H1 (cell line): ENCODE data around the gene STAC. TPM values are rescaled to one million over a fixed set of nuclear protein-coding genes. Genes with fewer than 3 reads are reported as not detected.
A peak's percentile ranks its signal among the peaks of the same experiment; 100 is the strongest.
"Not testable (repeated sequence)": the region's sequence is repeated elsewhere in the genome, so short reads cannot be mapped to it uniquely, and the experiment has no call there.

ENCODE experiments used
- CTCF ChIA-PET: fragments of 300-600 bp; sonication (Branson Sonifier 250); formaldehyde crosslinking; loops from one replicate; lab custom pipeline; 2021; ENCODE audit not compliant: partially characterized antibody; lab: Charles Lee
- POLR2A ChIA-PET: fragments of 300-600 bp; sonication (Branson Sonifier 250); formaldehyde crosslinking; loops from one replicate; lab custom pipeline; 2021; ENCODE audit warnings: inconsistent platforms; ENCODE audit not compliant: partially characterized antibody; lab: Charles Lee
- DNase-seq, 2 experiments: peaks; one replicate each; pipeline versions ENCODE4 v3.0.0 to v3.0.0-alpha.2; 2010 to 2022; ENCODE audit warnings: low spot score in 2 of 2, low read depth in 1 of 2, mixed read lengths in 1 of 2
- FAIRE-seq: peaks from 2 replicates; lab custom pipeline; 2011; peaks lifted over from hg19 to GRCh38; lab: Jason Lieb, UNC
- H2AFZ ChIP-seq: 2 replicates; pipeline ENCODE4 v1.8.1; 2012; ENCODE audit warnings: low read length, inconsistent platforms
- H2AK5ac ChIP-seq: 2 replicates; pipeline ENCODE4 v1.6.1; 2013; ENCODE audit warnings: low read depth, low read length
- H2BK120ac ChIP-seq: replicated peaks from 2 replicates; pipeline ENCODE3; 2013; ENCODE audit warnings: low read depth, low read length, inconsistent platforms
- H2BK12ac ChIP-seq: 2 replicates; pipeline ENCODE4 v1.6.1; 2013; ENCODE audit warnings: low read depth, low read length
- H2BK15ac ChIP-seq: 2 replicates; pipeline ENCODE4 v1.6.1; 2013; ENCODE audit warnings: low read length
- H2BK20ac ChIP-seq: 2 replicates; pipeline ENCODE4 v1.6.1; 2013; ENCODE audit warnings: low read length
- H2BK5ac ChIP-seq: 2 replicates; pipeline ENCODE4 v1.6.1; 2013; ENCODE audit warnings: low read depth, low read length
- H3K14ac ChIP-seq: 2 replicates; pipeline ENCODE4 v1.6.1; 2013; ENCODE audit warnings: inconsistent platforms; ENCODE audit not compliant: insufficient read length
- H3K18ac ChIP-seq: 2 replicates; pipeline ENCODE4 v1.6.1; 2013; ENCODE audit warnings: low read length; ENCODE audit errors: extremely low read depth
- H3K23ac ChIP-seq: 2 replicates; pipeline ENCODE4 v1.6.1; 2013; ENCODE audit warnings: inconsistent platforms; ENCODE audit not compliant: insufficient read length
- H3K23me2 ChIP-seq: 2 replicates; pipeline ENCODE4 v1.6.1; 2013; ENCODE audit warnings: low read depth, low read length
- H3K27ac ChIP-seq: 2 replicates; pipeline ENCODE4 v1.6.1; 2011; ENCODE audit warnings: low read depth, low read length, inconsistent platforms
- H3K27me3 ChIP-seq, 4 experiments: replicated peaks in 1 of 4; 1 replicate in 1 of 4; 2 replicates in 3 of 4; pipeline versions ENCODE4 v1.6.1 to v1.8.1; 2011 to 2013; ENCODE audit warnings: low read length in 3 of 4, mild to moderate bottlenecking in 3 of 4, inconsistent platforms in 2 of 4, mixed read lengths in 2 of 4, moderate library complexity in 1 of 4; ENCODE audit not compliant: control insufficient read depth in 3 of 4, insufficient read depth in 3 of 4; ENCODE audit errors: extremely low read depth in 1 of 4
- H3K36me3 ChIP-seq, 4 experiments: 2 replicates each; pipeline versions ENCODE4 v1.6.1 to v1.8.1; 2011 to 2013; ENCODE audit warnings: mild to moderate bottlenecking in 4 of 4, low read length in 3 of 4, moderate library complexity in 2 of 4, control low read depth in 1 of 4, inconsistent platforms in 1 of 4; ENCODE audit not compliant: insufficient read depth in 4 of 4, control insufficient read depth in 2 of 4
- H3K4ac ChIP-seq: replicated peaks from 2 replicates; pipeline ENCODE3; 2013; ENCODE audit warnings: low read length, low read depth, mixed read lengths, inconsistent platforms; ENCODE audit not compliant: insufficient read length
- H3K4me1 ChIP-seq, 4 experiments: replicated peaks in 1 of 4; 1 replicate in 1 of 4; 2 replicates in 3 of 4; pipeline versions ENCODE4 v1.6.1 to v1.8.1; 2011 to 2013; ENCODE audit warnings: low read length in 3 of 4, inconsistent platforms in 2 of 4, mixed read lengths in 1 of 4; ENCODE audit not compliant: insufficient read depth in 4 of 4, control insufficient read depth in 3 of 4
- H3K4me2 ChIP-seq, 2 experiments: 2 replicates each; pipeline versions ENCODE4 v1.6.1 to v1.8.1; 2011 to 2013; ENCODE audit warnings: low read depth in 2 of 2, low read length in 2 of 2, control low read depth in 1 of 2, inconsistent platforms in 1 of 2, mild to moderate bottlenecking in 1 of 2; ENCODE audit not compliant: insufficient read depth in 1 of 2
- H3K4me3 ChIP-seq, 4 experiments: fragments of 200-600, 300-600 bp in 1 of 4; sonication (generic), shearing (Covaris generic), sonication (Bioruptor Twin) in 1 of 4; 2 replicates each; pipeline versions ENCODE4 v1.5.1 to v1.8.1; 2011 to 2016; ENCODE audit warnings: low read length in 4 of 4, low read depth in 3 of 4, control low read depth in 2 of 4, inconsistent platforms in 2 of 4, mild to moderate bottlenecking in 2 of 4, mixed read lengths in 1 of 4, moderate library complexity in 1 of 4; ENCODE audit not compliant: insufficient read depth in 2 of 4; ENCODE audit errors: extremely low read depth in 1 of 4
- H3K56ac ChIP-seq: replicated peaks from 2 replicates; pipeline ENCODE3; 2013; ENCODE audit warnings: low read depth, mild to moderate bottlenecking, mixed read lengths, low read length, inconsistent platforms; ENCODE audit not compliant: insufficient read length
- H3K79me1 ChIP-seq: 2 replicates; pipeline ENCODE4 v1.6.1; 2013; ENCODE audit warnings: low read depth, low read length, control low read depth
- H3K79me2 ChIP-seq, 2 experiments: 2 replicates each; pipeline versions ENCODE4 v1.6.1 to v1.8.1; 2012 to 2013; ENCODE audit warnings: low read length in 2 of 2, mild to moderate bottlenecking in 2 of 2, inconsistent platforms in 1 of 2; ENCODE audit not compliant: insufficient read depth in 2 of 2, control insufficient read depth in 1 of 2
- H3K9ac ChIP-seq, 4 experiments: replicated peaks in 1 of 4; 1 replicate in 1 of 4; 2 replicates in 3 of 4; pipeline versions ENCODE4 v1.6.1 to v1.8.1; 2011 to 2013; ENCODE audit warnings: low read depth in 3 of 4, low read length in 3 of 4, control low read depth in 2 of 4, mild to moderate bottlenecking in 2 of 4, moderate library complexity in 2 of 4, inconsistent platforms in 1 of 4; ENCODE audit errors: extremely low read depth in 1 of 4
- H3K9me3 ChIP-seq, 2 experiments: 2 replicates each; pipeline versions ENCODE4 v1.6.1 to v1.8.1; 2012 to 2013; ENCODE audit warnings: mild to moderate bottlenecking in 2 of 2, moderate library complexity in 2 of 2, control low read depth in 1 of 2, inconsistent platforms in 1 of 2, low read depth in 1 of 2, low read length in 1 of 2, mixed read lengths in 1 of 2; ENCODE audit not compliant: insufficient read depth in 2 of 2
- H4K20me1 ChIP-seq, 2 experiments: replicated peaks in 1 of 2; 2 replicates each; pipeline versions ENCODE3 to v1.8.1; 2011 to 2013; ENCODE audit warnings: inconsistent platforms in 2 of 2, low read length in 2 of 2, mild to moderate bottlenecking in 1 of 2; ENCODE audit not compliant: insufficient read depth in 2 of 2, control insufficient read depth in 1 of 2
- H4K5ac ChIP-seq: 2 replicates; pipeline ENCODE4 v1.6.1; 2013; ENCODE audit warnings: low read length, low read depth, mixed read lengths, inconsistent platforms; ENCODE audit not compliant: insufficient read length
- H4K8ac ChIP-seq: 2 replicates; pipeline ENCODE4 v1.8.0; 2013; ENCODE audit warnings: mild to moderate bottlenecking, moderate library complexity, low read length, inconsistent platforms; ENCODE audit not compliant: insufficient read depth; ENCODE audit errors: extremely low read depth
- H4K91ac ChIP-seq: replicated peaks from 2 replicates; pipeline ENCODE3; 2013; ENCODE audit warnings: low read length, mixed read lengths, inconsistent platforms; ENCODE audit not compliant: insufficient read length
- EP300 ChIP-seq, 2 experiments: IDR thresholded peaks; 1 replicate in 1 of 2; 2 replicates in 1 of 2; pipeline ENCODE4 v1.6.1; 2011 to 2012; ENCODE audit warnings: low read depth in 2 of 2, low read length in 2 of 2, mild to moderate bottlenecking in 2 of 2, borderline replicate concordance in 1 of 2, inconsistent platforms in 1 of 2, moderate library complexity in 1 of 2
- WGBS, 2 experiments: shearing (Covaris generic) in 1 of 2; methylation state at CpG; one replicate each; pipeline versions ENCODE4 v1.1.6 to v1.1.7; 2013 to 2015; ENCODE audit warnings: low lambda C conversion rate in 2 of 2, mixed read lengths in 2 of 2, inconsistent platforms in 1 of 2, low coverage in 1 of 2, missing lambda C conversion rate in 1 of 2; ENCODE audit not compliant: insufficient replicate concordance in 2 of 2, insufficient coverage in 1 of 2, insufficient read length in 1 of 2; ENCODE audit errors: extremely low coverage in 1 of 2, missing lambda C conversion rate in 1 of 2; 5-methylcytosine and 5-hydroxymethylcytosine counted together
- polyA plus RNA-seq, 7 experiments: library from polyadenylated mRNA; depleted of rRNA in 3 of 7; stranded (reverse) in 5 of 7; unstranded in 2 of 7; fragments of >200 nt in 5 of 7; fragments of 200-250 nt in 2 of 7; gene quantifications; 1 replicate in 5 of 7; 2 replicates in 1 of 7; 4 replicates in 1 of 7; pipeline versions ENCODE4 v1.2.1 to v1.2.3, GENCODE V29; 2011 to 2013; ENCODE audit warnings: missing spikeins in 2 of 7, mixed read lengths in 2 of 7
- total RNA-seq: library from RNA; stranded (reverse); fragmentation: NEBNext Ultra II Directional; extraction: Animal tissue kit (Norgen Biotek cat#: 25700); gene quantifications from 2 replicates; pipeline ENCODE4 v1.2.1, GENCODE V29; 2021

The STAC gene
- total and polyA plus RNA-seq, 2 of the 8 experiments (the other 6 are each of a cell fraction or from before 2014, with no cell fraction given), result 8.0 to 18.1 TPM

- H3K9ac ChIP-seq, H3K56ac ChIP-seq, H4K5ac ChIP-seq, H3K4me2 ChIP-seq, DNase-seq, H3K18ac ChIP-seq, H2BK15ac ChIP-seq, H3K4ac ChIP-seq, H3K27ac ChIP-seq, H3K79me1 ChIP-seq, H2BK12ac ChIP-seq, POLR2A ChIA-PET, FAIRE-seq, H2BK20ac ChIP-seq, H3K23ac ChIP-seq, H3K14ac ChIP-seq, H2AFZ ChIP-seq, H3K36me3 ChIP-seq, H4K20me1 ChIP-seq, H4K91ac ChIP-seq: not testable (repeated sequence)
- WGBS, 2 experiments, result 75% methylated on average over 4 of the region's 4 CpGs; no CpG with 5 or more reads in 1 of the 2 experiments
- peak in 1 of 2 experiments; percentile 83; a peak in 1 of 3 replicates for TF ChIP-seq EP300 (IDR thresholded peaks at IDR 0.05; ENCODE audit: borderline replicate concordance in 1 of 2, low read depth in 2 of 2, low read length in 2 of 2)
- TF ChIP-seq, all 59 proteins: peak for 1; not testable (repeated sequence) for 58
- H2BK120ac ChIP-seq, H3K23me2 ChIP-seq, H3K4me1 ChIP-seq, H3K4me3 ChIP-seq, H3K27me3 ChIP-seq, H2BK5ac ChIP-seq, H4K8ac ChIP-seq, CTCF ChIA-PET, H3K79me2 ChIP-seq, H2AK5ac ChIP-seq: not testable (repeated sequence)
- peaks cover 4 to 17% of the 10 kb centered on the region in 2 experiments; a peak in 2 of 4 replicates for H3K9me3 ChIP-seq
These were observed 198.1 kb downstream of the STAC start for GRCh38 chr3:36578418-36578817.
